ENCODE results near the gene PRKN.

GRCh38 chr6:161341638-161342037 lies 1385.9 kb downstream of the PRKN start:
- TF ChIP-seq CTCF (IDR thresholded peaks at IDR 0.05), result no peak
- TF ChIP-seq POLR2A (IDR thresholded peaks at IDR 0.05), result no peak
- TF ChIP-seq POLR2AphosphoS5 (IDR thresholded peaks at IDR 0.05), result no peak
